ENCODE data around the gene TLCD3A. TPM values are rescaled to one million over a fixed set of nuclear protein-coding genes. Genes with fewer than 3 reads are reported as not detected.
A peak's percentile ranks its signal among the peaks of the same experiment; 100 is the strongest.

Gene TLCD3A
- total RNA-seq, 4 donors from 2014 or later, result 2.8 to 13.6 (median 7.1) TPM

DNA sequence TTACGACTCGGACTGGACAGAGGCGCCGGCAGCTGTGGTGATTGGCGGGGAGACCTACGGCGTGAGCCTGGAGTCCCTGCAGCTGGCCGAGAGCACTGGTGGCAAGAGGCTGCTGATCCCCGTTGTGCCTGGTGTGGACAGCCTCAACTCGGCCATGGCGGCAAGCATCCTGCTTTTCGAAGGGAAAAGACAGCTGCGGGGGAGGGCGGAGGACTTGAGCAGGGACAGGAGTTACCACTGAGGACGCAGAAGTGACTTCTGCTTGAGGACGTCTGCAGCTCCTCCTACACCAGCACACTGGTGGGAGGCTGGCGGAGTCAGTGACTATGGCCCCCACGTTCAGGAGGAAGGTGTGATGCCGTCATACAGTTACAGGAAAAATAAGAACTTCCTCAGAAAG is 59.4 kb downstream of the TLCD3A start:
- Histone ChIP-seq H3K9me3 (no peaks in the 10 kb centered on the region), H3K27me3 (no peaks in the 10 kb centered on the region), H3K4me1 (peaks cover 0 to 41% (median 11%) of the 10 kb centered on the region in 3 donors), H3K36me3 (peaks cover 0 to 58% of the 10 kb centered on the region in 2 donors), H3K27ac (peak overlapping the region in 2 of 4 donors; percentile 42 to 43), H3K4me3 (no peak overlapping the region)
- 80 to 86% methylated on average over 3 to 18 of the region's 19 CpGs for WGBS, 2 donors (ENCODE audit: low coverage in 1 of 2)
- no peak for ATAC-seq
- no peak for TF ChIP-seq EP300 (IDR thresholded peaks at IDR 0.05)
- TF ChIP-seq, protein P1, sequence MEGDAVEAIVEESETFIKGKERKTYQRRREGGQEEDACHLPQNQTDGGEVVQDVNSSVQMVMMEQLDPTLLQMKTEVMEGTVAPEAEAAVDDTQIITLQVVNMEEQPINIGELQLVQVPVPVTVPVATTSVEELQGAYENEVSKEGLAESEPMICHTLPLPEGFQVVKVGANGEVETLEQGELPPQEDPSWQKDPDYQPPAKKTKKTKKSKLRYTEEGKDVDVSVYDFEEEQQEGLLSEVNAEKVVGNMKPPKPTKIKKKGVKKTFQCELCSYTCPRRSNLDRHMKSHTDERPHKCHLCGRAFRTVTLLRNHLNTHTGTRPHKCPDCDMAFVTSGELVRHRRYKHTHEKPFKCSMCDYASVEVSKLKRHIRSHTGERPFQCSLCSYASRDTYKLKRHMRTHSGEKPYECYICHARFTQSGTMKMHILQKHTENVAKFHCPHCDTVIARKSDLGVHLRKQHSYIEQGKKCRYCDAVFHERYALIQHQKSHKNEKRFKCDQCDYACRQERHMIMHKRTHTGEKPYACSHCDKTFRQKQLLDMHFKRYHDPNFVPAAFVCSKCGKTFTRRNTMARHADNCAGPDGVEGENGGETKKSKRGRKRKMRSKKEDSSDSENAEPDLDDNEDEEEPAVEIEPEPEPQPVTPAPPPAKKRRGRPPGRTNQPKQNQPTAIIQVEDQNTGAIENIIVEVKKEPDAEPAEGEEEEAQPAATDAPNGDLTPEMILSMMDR (IDR thresholded peaks at IDR 0.05), result no peak
- TF ChIP-seq POLR2AphosphoS5 (IDR thresholded peaks at IDR 0.05), result no peak
- TF ChIP-seq POLR2A (IDR thresholded peaks at IDR 0.05), result no peak

DNA sequence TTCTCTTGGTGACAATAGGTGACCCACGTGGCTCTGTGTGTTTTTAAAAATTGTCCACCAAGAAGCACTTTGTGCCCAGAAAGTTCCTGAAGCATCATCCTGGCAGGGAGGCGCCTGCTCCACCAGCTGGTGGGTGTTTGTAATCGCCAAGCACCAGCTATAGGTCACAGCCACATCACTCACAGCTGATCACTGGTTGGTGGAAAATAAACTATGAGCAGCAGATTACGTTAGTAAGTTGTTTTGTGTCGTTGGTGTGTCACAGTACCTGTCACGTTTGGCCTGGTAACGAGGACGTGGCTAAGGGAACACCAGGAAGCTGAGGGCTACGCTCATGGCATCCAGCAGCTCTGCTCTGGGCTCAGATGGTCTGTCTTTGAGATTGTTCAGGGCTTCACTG is 59.9 kb downstream of the TLCD3A start:
- Histone ChIP-seq H3K4me1 (peaks cover 0 to 41% (median 11%) of the 10 kb centered on the region in 3 donors), H3K4me3 (no peak overlapping the region), H3K9me3 (no peaks in the 10 kb centered on the region), H3K36me3 (peaks cover 0 to 58% of the 10 kb centered on the region in 2 donors), H3K27ac (peak overlapping the region in 2 of 4 donors; percentile 42 to 43), H3K27me3 (no peaks in the 10 kb centered on the region)
- peak; percentile 41 for TF ChIP-seq POLR2AphosphoS5 (IDR thresholded peaks at IDR 0.05)
- TF ChIP-seq, protein P1 (IDR thresholded peaks at IDR 0.05), result no peak
- TF ChIP-seq POLR2A (IDR thresholded peaks at IDR 0.05), result no peak
- ATAC-seq, result no peak
- 23 to 58% methylated on average over 3 to 9 of the region's 9 CpGs for whole genome bisulfite sequencing, 2 donors (ENCODE audit: low coverage in 1 of 2)

Other genes with a start within 250 kb of the TLCD3A start
- 10 to 100 TPM; 13.1 to 39.8 (median 30.4) TPM for gene VPS53, start 17.8 kb upstream of the TLCD3A start, total RNA-seq
- 10 to 100 TPM; 13.9 to 21.6 (median 17.9) TPM for gene GEMIN4, start 19.7 kb downstream of the TLCD3A start, total RNA-seq
- gene GLOD4, start 49.7 kb downstream of the TLCD3A start, total RNA-seq, result 100 to 1,000 TPM in 2 of 4 donors, 10 to 100 TPM in 2; 52.5 to 119 (median 99.3) TPM
- 10 to 100 TPM; 20.5 to 33.9 (median 27.8) TPM for gene MRM3, start 49.8 kb downstream of the TLCD3A start, total RNA-seq
- gene NXN, start 247.2 kb downstream of the TLCD3A start, total RNA-seq, result 100 to 1,000 TPM in 1 of 4 donors, 10 to 100 TPM in 3; 39.6 to 103 (median 59.1) TPM

All from gastroesophageal sphincter (tissue), 4 donors.